Measurements from ENCODE around the gene ATG7. TPM values are rescaled to one million over a fixed set of nuclear protein-coding genes. Genes with fewer than 3 reads are reported as not detected.

Gene ATG7
- total and polyA plus RNA-seq, 11 donors = 4.4 to 45.1 (median 14.4) TPM

DNA sequence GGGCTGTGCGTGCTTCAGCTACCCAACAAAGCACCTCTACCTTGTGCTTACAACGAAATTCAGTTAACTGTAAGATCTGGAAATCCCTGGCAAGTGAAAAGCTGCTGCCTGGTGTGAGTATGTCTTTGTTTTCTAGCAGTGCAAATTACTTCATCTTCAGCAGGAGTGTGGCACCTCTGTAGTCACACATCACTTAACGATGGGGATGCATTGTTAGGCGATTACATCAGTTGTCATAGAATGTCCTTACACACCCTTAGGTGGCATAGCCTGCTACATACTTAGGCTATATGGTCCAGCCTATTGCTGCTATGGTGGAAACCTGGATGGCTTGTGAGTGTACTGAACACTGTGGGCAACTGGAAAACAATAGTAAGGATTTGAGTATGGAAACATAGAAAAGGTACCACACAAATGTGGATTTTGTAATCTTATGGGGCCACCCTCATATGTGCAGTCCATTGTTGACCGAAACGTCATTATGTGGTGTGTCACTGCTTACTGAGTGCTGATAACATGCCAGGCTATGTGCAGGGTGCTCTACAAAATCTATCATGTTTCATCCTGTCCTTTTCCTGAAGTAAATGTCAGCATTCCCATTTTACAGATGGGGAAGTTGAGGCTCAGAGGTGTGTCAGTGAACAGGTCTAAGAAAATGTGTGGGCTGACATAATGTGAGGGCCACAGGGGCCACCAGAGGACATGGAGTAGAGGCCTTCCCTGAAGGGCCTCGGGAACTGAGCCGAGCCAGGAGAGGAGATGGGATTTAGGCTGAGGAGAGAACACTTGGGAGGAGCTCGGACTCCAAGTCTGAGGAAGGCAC, 198.0 kb downstream of the ATG7 start:
- WGBS, 4 donors = 78 to 92% (median 82%) methylated on average over 9 of the region's 9 CpGs
- Histone ChIP-seq H3K9me3 (no peaks in the 10 kb centered on the region), H3K36me3 (peaks cover 0 to 18% (median 0%) of the 10 kb centered on the region in 9 donors), H3K4me1 (peaks cover 0 to 24% (median 17%) of the 10 kb centered on the region in 12 donors), H3K27me3 (no peaks in the 10 kb centered on the region), H3K27ac (no peak overlapping the region), H3K4me3 (no peak overlapping the region)
- no peak for DNase-seq
- intact Hi-C loops (cut with DNase I) = loop anchor here in 2 of 10 donors (10.0 kb wide), 2 partner anchors 75 to 185 kb away; no protein-coding TSS in a partner anchor
- ATAC-seq = no peak
- TF ChIP-seq, protein P1, sequence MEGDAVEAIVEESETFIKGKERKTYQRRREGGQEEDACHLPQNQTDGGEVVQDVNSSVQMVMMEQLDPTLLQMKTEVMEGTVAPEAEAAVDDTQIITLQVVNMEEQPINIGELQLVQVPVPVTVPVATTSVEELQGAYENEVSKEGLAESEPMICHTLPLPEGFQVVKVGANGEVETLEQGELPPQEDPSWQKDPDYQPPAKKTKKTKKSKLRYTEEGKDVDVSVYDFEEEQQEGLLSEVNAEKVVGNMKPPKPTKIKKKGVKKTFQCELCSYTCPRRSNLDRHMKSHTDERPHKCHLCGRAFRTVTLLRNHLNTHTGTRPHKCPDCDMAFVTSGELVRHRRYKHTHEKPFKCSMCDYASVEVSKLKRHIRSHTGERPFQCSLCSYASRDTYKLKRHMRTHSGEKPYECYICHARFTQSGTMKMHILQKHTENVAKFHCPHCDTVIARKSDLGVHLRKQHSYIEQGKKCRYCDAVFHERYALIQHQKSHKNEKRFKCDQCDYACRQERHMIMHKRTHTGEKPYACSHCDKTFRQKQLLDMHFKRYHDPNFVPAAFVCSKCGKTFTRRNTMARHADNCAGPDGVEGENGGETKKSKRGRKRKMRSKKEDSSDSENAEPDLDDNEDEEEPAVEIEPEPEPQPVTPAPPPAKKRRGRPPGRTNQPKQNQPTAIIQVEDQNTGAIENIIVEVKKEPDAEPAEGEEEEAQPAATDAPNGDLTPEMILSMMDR (IDR thresholded peaks at IDR 0.05) = no peak
- no peak for TF ChIP-seq POLR2A (IDR thresholded peaks at IDR 0.05)

DNA sequence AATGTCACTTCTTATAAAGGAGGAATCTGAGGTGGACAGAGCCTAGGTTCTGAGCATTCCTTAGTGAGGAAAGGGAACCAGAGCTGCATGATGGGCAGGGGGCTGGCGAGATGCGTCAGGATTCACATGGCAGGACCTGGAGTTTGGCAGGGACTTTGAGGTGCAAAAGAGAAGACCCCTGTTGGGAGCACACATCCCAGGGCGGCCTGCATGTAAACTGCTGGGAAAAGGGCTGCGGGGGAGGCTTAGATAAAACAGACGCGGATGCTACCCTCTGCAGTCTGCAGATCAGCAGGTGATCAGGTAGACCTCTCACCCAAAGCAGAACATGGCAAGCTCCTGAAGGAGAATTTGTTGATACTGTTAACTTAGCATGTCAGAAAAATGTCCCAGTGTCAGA, 203.1 kb downstream of the ATG7 start:
- no peak overlapping the region for H3K4me3 ChIP-seq
- no peak overlapping the region for H3K27ac ChIP-seq
- peaks cover 0 to 4% (median 0%) of the 10 kb centered on the region in 9 donors for H3K36me3 ChIP-seq
- intact Hi-C loops (cut with DNase I) = loop anchor here in 2 of 10 donors (10.0 kb wide), 2 partner anchors 69 to 179 kb away; no protein-coding TSS in a partner anchor
- WGBS, 4 donors = 95 to 99% (median 99%) methylated on average over 6 of the region's 6 CpGs
- no peaks in the 10 kb centered on the region for H3K9me3 ChIP-seq
- peaks cover 0 to 27% (median 17%) of the 10 kb centered on the region in 12 donors for H3K4me1 ChIP-seq
- DNase-seq (no peak), ATAC-seq (no peak)
- no peaks in the 10 kb centered on the region for H3K27me3 ChIP-seq
- TF ChIP-seq POLR2A (IDR thresholded peaks at IDR 0.05) = no peak
- TF ChIP-seq, protein P1 (IDR thresholded peaks at IDR 0.05) = no peak

DNA sequence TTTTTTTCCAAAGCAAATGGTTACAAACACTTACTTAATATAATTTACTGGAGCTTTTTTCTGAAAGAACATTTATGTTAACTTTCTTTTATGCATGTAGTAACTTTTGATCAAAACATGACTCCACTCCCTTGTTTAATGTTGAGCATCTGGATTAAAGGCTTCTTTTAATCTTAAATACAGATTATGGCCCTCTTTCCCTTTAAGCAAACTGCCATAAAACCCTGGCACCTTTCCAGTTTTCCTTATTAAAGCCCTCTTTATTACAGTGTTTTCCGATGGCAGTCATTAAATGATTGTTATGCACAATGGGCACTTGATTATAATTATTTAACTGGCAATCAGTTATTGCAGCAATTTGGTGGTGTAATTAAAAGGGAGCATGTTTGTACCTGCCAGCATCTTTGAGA, 204.5 kb downstream of the ATG7 start:
- TF ChIP-seq POLR2A (IDR thresholded peaks at IDR 0.05) = no peak
- TF ChIP-seq, protein P1 (IDR thresholded peaks at IDR 0.05) = no peak
- intact Hi-C loops (cut with DNase I) = loop anchor here in 2 of 10 donors (10.0 kb wide), 2 partner anchors 68 to 178 kb away; no protein-coding TSS in a partner anchor
- peaks cover 2 to 38% (median 30%) of the 10 kb centered on the region in 12 donors for H3K4me1 ChIP-seq
- 53 to 73% (median 63%) methylated on average over 1 of the region's 1 CpG for WGBS, 4 donors
- no peak overlapping the region for H3K4me3 ChIP-seq
- no peaks in the 10 kb centered on the region for H3K27me3 ChIP-seq
- no peaks in the 10 kb centered on the region for H3K9me3 ChIP-seq
- H3K27ac ChIP-seq = peak overlapping the region in 3 of 12 donors; percentile 65 to 85 (median 74)
- H3K36me3 ChIP-seq = peaks cover 0 to 4% (median 0%) of the 10 kb centered on the region in 9 donors
- DNase-seq = no peak
- no peak for ATAC-seq

DNA sequence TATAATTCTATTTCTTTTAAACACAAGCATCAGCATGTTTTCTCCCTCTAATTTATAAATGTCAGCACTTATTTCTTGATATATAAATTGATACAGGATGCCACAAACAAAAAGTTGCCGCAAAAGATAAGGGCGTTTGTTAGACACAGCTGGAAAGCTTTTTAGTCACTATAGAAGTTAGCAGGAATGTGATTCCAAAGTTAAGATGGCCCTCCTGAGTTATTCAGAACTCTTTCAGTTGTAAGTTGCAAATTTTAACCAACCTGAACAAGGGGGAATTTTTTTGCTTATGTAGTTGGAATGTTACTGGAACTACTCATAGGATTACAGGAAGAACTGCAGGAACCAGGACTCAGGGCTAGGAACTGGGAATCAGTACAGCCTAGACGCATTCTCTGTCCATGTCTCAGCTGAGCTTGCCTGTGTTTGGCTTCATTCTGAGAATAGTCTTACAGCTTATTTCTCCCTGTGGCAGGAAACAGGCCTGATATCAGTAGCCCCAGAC, 205.3 kb downstream of the ATG7 start:
- Histone ChIP-seq H3K27ac (peak overlapping the region in 8 of 12 donors; percentile 26 to 85 (median 66)), H3K4me1 (peaks cover 4 to 45% (median 37%) of the 10 kb centered on the region in 12 donors), H3K36me3 (peaks cover 0 to 4% (median 0%) of the 10 kb centered on the region in 9 donors), H3K27me3 (no peaks in the 10 kb centered on the region), H3K4me3 (no peak overlapping the region), H3K9me3 (no peaks in the 10 kb centered on the region)
- intact Hi-C loops (cut with DNase I) = loop anchor here in 2 of 10 donors (10.0 kb wide), 2 partner anchors 67 to 177 kb away; no protein-coding TSS in a partner anchor
- 55 to 58% (median 57%) methylated on average over 3 of the region's 3 CpGs for WGBS, 4 donors
- peak; percentile 22 to 60 (median 53) for ATAC-seq
- DNase-seq = no peak
- TF ChIP-seq, protein P1 (IDR thresholded peaks at IDR 0.05) = no peak
- TF ChIP-seq POLR2A (IDR thresholded peaks at IDR 0.05) = no peak

Measured in heart left ventricle (tissue), 16 donors.